HT-29 (cell line): ENCODE results near the gene TNS1. TPM values are rescaled to one million over a fixed set of nuclear protein-coding genes. Genes with fewer than 3 reads are reported as not detected.

ENCODE experiments used
- DNase-seq: peaks from one replicate; pipeline ENCODE4 v3.0.0-alpha.2; 2015; ENCODE audit warnings: low spot score
- total RNA-seq: library from RNA; depleted of rRNA; stranded (reverse); fragments of >200 nt; shearing (Covaris generic); gene quantifications from 2 replicates; pipeline ENCODE4 v1.2.3, GENCODE V29; 2014

Gene TNS1
- total RNA-seq, 1 experiment from 2014 or later, result 13.8 TPM

DNA sequence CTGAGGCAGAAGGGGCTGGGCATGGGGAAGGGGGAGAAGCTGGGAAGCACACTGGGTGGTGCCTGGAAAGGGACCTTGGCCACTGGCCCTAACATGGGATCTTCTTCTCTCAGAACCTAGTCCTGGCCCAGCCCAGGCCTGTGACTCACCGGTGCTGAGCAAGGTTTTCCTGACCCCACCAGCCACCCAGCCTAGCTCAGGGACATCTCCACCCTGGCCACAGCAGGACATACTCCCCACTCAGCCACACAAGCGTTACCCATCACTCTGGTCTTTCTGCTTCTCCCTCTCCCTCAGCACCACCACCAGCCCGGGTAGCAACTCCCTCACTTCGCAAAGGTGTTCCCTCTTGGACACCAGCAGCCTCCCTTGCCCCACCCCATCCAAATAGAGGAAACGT lies 22.8 kb downstream of the TNS1 start:
- DNase-seq, result no peak

DNA sequence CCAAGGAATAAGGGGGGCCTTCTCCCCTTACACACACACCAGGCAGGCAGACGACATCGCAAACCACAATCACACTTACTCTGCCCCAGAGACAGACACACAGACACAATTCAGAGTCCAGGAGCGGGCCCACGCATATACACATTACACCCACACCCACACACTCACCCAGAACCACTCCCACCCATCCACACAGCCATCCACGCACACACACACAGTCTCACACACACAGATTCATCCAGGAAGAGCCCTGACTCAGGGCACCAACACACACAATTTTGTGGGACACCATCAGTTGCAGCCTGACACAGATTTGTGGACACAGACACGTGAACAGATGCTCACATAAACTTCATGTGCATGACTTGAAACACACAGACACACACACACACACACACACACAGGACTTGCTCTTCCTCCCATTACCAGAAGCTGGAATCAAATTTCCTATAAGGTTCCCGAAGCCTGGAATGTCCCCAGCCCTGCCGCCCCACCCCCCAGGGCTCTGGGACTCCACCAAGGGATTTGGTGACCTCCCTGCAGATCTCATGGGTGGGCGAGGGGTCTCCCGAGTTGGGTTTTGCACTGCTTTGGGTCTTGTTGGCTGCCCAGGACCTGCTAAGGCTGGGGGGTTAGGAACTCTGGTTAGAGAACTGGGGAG lies 23.5 kb downstream of the TNS1 start:
- DNase-seq, result no peak

DNA sequence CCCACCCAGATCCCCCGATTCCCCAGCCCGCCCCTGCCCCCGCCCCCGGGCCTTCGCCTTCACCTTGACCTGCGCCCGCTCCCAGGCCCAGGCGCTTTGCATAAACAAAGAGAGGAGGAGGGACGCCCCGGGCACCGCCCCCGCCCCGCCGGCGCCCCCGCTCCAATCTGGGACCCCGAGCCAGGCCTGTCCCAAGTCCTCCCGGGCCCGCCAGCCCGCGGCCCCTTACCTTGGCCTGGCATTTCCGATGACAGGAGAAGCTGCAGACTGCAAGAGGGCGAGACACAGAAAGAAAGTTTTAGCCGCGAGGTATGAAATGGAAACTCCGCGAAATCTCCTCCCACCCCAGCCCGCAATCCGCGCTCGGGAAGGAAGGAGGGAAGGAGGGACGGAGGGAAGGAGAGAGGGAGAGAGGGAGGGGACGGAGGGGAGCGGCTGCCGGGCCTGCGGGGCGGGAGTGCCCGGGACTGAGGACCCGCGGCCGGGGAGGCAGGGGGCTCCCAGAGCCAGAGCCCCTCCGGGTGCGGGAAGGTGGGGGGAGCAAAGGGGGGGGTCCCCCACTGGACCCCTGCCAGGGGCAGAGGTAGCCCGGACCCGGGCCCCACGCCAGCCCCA lies 24.2 kb downstream of the TNS1 start:
- DNase-seq, result no peak

DNA sequence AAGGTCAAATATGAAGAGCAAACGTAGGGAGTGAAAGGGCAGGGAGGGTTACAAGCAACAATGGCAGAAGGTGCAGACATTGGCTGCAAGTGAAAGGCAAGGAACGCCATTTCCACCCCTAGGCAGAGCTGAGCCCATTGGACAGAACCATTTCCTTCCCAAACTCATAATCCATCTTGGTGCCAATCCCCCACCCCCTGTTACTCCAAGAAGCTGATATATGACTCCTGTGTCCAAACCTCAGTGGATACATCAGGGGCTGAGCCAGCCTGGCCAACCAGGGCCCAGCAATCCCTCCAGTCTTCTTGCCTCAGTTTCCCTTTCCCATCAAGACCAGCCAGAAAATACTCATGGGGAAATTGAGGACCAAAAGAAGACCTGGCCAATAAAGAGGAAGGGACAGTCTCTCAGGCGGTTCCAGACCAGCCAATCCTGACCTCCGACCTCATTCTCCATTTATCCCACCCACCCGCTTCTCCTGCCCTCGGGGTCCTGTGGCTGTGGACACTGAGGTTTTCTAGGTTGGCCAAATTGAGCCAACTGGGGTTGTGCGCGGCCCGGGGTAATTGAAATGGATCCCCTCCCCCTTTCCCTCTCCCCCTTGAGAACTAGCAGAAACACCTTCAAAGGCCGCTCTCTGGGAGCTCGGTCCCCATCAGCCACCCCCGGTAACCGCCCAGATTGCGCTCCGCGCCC lies 24.8 kb downstream of the TNS1 start:
- DNase-seq, result no peak

DNA sequence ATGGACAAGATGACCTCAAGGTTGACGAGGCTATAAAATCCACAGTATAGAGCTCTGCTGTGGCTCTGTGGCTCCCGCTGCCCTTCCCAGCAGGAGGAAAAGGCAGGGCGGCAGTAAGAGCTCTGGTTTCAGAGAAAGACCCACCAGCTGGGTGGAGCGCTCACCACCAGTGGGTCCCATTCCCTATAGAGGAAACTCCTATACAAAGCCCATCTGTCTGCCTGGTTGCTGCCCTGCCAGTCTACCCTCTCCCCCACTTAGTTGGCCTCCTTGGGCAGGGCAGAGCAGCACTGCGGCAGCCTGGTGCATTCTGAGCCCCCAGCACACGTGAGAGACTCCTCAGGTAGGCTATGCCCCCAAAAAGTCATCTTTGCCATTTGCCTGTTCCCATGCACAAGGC lies 26.5 kb downstream of the TNS1 start:
- no peak for DNase-seq

DNA sequence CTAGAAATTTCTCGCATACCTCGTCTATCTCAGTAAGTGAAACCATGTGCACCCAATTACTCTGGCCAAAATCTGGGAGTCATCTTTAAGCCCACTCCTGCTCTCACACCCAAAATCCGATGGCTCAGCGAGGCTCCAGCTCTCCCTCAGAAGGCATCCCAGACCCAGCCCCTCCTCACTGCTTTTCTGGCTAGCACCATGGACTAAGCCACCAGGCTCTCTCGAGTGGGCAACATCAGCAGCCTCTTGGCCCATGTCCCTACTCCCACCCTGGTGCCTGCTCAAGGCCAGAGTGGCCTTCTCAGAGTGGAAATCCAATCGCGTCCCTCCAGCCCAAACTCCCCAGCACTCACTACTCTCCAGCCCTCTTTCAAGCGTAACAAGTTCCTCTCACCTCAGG lies 27.2 kb downstream of the TNS1 start:
- DNase-seq, result no peak

GRCh38 chr2:217974389-217975005 lies 28.3 kb downstream of the TNS1 start:
- no peak for DNase-seq

DNA sequence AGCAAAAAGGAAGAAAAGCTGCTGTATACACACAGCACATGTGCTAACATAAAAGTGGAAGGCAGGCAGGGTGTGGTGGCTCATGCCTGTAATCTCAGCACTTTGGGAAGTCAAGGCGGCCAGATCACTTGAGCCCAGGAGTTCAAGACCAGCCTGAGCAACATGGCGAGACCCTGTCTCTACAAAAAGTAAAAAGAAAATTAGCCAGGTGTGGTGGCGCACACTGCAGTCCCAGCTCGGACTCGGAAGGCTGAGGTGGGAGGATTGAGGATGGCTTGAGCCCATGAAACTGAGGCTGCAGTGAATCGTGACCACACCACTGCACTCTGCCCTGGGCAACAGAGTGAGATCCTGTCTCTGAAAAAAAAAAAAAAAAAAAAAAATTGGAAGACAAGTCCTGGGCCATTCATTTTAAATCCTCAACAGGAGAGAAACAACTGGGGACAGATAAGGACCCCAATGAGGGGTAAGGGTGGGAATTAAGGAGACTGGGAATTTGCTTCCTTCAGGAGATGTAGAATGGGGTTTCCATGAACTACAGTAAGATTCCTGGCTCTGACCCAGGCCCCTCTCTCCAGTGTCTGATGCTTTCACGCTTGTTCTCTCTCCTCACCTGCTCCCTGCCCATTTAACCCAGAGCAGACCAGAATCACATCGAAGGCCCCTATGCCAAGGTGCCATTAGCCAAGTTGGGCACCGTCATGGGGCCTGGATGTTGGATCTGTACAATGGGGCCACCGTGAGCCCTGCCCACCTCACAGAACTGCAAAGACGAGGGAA lies 29.6 kb downstream of the TNS1 start:
- no peak for DNase-seq

DNA sequence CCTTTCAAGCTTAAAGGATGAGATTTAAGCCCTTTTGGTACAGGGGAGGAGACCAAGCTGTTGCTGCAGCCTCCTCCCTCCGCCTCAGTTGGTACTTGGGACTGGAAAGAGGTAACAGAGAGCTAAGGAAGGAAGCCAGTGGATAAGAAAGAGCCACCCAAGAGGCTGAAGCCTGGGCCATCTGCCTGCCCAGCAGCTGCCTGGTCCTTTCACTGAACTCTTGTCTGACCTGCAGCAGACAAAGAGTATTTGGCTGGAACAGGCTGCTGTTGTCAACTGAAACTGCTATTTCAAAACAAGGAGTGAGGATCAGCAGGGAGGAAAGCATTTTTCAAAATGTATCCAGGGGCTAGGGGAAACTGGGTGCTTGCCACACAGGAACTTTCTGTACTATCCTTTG lies 30.3 kb downstream of the TNS1 start:
- DNase-seq, result no peak

DNA sequence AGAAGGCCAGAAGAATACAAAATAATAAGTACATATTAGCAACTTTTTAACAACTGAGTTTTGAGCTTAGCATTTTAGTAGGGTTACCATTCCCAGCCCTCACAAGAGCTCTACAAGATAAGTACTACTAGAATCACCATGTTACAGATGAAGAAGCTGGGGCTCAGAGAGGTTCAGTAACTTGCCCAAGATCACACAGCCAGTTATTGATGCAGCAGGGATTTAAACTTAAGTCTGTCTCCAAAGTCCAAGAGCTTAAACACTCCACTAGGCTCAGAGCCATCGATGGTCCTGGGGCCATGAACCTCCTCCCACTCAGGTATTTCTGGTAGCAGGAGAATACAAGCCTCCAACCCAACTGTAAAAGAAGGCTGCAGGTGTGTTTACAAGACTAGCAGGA lies 30.8 kb downstream of the TNS1 start:
- no peak for DNase-seq

- no peak for DNase-seq
These were observed 31.6 kb downstream of the TNS1 start for GRCh38 chr2:217971166-217971565.

- DNase-seq, result no peak
These were observed 32.6 kb downstream of the TNS1 start for GRCh38 chr2:217970206-217970605.

- DNase-seq, result no peak
These were observed 33.2 kb downstream of the TNS1 start for GRCh38 chr2:217969588-217969987.

DNA sequence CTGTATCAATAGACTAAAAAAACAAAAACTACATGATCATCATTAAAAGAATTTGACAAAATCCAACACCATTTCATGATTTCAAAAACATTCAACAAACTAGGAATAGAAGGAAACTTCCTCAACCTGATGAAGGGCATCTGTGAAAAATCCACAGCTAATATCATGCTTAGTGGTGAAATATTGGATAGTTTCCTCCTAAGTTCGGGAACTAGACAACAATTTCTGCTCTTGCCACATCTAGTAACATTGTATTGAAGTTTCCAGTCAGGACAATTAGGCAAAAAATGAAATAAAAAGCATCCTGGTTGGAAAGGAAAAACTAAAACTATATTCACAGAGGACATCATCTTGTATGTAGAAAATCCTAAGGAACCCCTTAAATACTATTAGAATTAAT lies 34.8 kb downstream of the TNS1 start:
- DNase-seq, result no peak

- no peak for DNase-seq
These were observed 36.2 kb downstream of the TNS1 start for GRCh38 chr2:217966423-217967070.

DNA sequence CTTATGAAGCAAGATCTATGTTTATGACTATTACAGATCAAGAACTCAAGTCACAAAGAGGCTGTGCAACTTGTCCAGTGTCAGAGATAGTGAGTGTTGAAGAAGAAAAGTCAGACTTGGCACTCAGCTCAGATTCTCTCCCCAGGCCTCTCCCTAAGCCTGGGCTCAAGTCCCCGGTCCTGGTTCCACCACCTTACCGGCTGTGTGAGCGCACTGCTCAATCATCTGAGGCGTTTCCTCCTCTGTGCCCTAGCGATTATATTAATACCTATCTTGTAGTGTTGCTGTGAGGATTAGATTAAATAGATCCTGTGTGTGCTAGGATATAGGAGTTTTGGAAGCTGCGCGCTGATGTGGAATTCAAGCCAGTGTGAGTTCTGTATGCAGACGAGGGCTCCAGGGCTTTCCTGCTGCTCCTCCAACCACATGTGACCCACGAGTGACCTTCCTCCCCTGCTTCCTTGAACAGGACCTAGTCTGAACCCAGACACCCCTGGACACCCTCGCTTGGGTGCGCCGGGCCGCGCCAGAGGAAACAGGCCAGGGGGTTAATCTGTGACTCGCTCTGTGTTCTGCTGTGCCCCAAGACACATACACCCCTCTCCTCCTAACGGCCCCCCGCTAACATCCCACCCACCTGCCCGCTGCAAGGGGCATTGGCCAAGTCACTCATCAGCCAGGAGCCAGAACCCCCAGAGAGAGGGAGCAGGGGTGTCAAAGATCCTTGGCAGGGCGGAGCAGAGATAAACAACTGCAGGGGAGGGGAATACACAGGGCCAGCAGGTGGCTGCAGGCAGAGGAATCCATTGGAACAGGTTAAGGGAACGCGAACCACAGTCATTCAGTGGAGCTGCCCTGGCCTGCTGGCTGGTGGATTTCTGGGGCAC lies 38.3 kb downstream of the TNS1 start:
- peak; percentile 35 for DNase-seq

DNA sequence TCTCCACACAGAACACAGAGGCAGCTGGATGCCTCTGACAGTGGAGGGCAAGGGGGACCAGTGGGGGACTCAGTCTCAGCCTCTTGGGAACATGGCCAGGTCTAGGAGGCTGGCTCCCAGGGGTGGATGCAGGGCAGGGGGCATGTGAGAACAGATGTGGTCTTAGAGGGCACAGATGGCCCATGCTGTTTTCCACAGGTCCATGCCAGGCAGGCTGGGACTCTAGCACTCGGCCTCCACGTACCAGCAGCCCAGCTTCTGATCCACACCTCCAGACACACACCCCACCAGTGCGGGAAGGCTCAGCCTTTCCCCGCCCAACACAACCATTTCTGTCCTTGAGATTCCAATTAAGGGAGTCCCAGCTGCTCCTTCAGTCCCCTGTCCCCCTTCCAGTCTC lies 42.4 kb downstream of the TNS1 start:
- DNase-seq, result no peak

GRCh38 chr2:217959723-217960122 lies 43.1 kb downstream of the TNS1 start:
- no peak for DNase-seq

GRCh38 chr2:217958884-217959225 lies 43.9 kb downstream of the TNS1 start:
- DNase-seq, result no peak

GRCh38 chr2:217958206-217958883 lies 44.5 kb downstream of the TNS1 start:
- DNase-seq, result no peak
